ENCODE results near the gene CORO1A.
"Not testable (repeated sequence)": the region's sequence is repeated elsewhere in the genome, so short reads cannot be mapped to it uniquely, and the experiment has no call there.

CORO1A gene

GRCh38 chr16:30199608-30200343 lies 16.4 kb downstream of the CORO1A start:
- DNase-seq (ENCODE audit: low read depth in 2 of 2), result not testable (repeated sequence)

DNA sequence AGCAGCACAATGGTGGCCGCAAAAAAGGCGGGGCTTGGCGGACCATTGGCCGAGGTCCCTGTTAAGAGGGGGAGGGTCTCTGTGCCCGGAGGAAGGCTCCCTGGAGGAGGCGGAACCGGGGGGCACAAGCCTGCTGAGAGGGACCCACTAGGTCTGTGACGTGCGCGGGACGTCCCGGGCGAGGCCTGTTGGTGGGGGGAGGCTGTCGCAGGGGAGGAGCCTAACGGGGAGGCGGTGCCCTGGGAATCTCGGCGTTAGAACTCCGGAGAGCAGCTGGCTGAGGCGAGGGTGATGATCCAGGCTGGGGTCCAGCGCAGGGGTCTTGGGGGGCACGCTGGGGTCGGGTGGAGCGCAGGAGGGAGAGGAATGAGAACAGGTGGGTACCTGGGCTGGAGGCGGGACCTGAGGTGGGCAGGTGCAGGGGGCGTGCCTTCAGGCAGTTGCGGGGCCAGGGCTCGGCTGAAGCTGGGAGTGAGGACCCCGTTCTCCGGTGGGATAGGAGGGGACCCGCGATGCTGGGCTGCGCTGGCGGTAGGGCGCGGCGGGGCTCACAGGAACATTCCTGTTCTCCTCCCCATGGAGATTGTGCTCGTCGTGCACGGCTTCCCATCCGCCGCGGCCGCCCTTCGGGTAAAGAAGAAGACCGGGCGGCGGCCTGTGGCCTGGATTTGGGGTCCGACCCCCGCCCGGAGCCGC lies 22.3 kb downstream of the CORO1A start:
- peak in 1 of 2 experiments; percentile 0 for DNase-seq (ENCODE audit: low read depth in 2 of 2)

- not testable (repeated sequence) for DNase-seq (ENCODE audit: low read depth in 2 of 2)
Measured at GRCh38 chr16:30206252-30206651, 22.9 kb downstream of the CORO1A start.

DNA sequence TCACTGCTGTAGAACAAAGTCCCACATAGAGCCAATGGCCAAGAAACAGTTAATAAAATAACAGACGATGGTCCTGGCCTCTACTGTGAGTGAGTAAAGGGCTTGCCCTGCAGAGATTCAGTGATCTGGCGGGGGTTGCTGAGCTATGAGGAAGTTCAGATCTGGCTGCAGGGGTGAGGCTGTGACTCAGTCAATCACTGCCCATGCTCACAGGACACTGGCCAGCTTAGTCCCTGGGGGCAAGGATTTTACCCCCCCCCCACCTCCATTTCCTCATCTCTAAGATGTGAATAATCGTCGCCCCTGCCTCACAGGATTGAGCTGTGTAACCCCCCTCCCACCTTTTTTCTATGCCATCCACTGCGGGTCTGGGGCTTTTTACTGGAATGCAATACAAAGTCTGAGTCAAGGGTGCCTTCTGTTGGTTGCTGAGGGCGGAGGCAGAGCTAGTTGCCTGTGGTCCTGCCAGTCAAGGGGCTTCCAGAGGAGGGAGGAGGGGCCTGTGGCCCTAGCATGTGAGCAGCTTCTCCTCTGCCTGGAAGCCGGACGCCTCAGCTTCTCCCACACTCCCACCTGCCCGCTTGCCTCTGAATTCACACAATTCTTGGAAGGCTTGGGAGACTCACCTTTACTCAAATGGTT lies 23.8 kb downstream of the CORO1A start:
- DNase-seq (ENCODE audit: low read depth in 2 of 2), result not testable (repeated sequence)

DNA sequence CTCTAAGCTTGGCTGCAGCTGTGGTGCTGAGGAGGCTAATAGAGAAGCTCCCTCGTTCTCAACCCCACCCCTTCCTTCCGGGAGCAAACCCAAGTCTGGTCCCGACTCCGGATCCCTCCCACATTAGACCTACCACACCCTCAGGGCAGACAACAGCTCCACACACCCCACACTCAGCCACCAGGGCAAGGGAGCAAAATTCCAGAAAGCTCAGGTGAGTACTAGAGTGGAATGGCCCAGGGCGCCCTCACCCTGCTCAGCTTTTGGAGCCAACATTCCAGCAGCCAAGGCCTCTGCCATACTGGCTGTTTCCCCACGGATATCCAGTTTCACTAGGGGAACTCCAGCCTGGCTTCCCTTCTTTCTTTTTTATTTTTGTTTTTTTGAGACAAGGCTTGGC lies 25.6 kb downstream of the CORO1A start:
- not testable (repeated sequence) for DNase-seq (ENCODE audit: low read depth in 2 of 2)

- not testable (repeated sequence) for DNase-seq (ENCODE audit: low read depth in 2 of 2)
Measured at GRCh38 chr16:30211414-30211813, 28.0 kb downstream of the CORO1A start.

DNA sequence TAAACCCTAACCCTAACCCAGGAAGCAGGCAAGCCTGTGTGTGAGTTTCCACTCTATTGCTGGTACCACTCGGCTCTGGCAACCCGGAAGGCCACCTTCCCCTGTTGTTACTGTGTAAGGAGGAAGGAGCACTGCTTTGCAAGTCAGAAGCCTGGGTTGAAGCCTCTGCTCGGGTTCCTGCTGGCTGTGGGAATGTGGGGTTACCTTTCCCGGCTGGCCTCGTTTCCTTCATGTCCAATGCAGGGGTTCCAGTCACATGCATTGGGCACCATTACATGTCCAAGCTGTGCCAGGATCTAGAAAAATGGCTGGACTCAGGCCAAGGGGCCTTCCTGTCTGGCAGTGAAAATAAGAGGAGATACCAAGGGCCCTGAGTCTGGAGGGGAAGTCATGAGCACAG lies 33.7 kb downstream of the CORO1A start:
- not testable (repeated sequence) for DNase-seq (ENCODE audit: low read depth in 2 of 2)

Measured in stimulated activated CD4-positive, alpha-beta T cell treated with anti-CD3 and anti-CD28 coated beads, Interleukin-12 subunit alpha, Interleukin-12 subunit beta, amount 100 ng/mL, for 24 hours (primary cell).